ENCODE measurements around the gene CAMK4.

DNA sequence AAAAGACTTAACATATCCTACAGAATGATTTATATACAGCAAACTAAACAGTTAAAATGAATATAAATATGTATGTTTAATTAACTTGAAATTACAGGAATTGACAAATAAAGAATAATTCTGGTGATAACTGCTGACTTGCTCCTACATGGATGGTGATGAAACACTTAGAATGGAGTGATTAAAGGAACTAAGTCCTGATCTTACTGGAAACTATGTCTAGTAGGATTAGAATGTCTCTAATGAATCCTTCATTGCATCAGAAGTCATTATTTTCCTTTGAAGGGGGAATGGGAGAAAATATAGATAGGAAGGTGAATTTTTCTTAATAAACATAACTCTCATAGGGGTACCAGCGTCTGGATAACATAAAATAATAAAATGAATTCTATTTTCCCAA, 77.1 kb downstream of the CAMK4 start:
- TF ChIP-seq, protein P1, sequence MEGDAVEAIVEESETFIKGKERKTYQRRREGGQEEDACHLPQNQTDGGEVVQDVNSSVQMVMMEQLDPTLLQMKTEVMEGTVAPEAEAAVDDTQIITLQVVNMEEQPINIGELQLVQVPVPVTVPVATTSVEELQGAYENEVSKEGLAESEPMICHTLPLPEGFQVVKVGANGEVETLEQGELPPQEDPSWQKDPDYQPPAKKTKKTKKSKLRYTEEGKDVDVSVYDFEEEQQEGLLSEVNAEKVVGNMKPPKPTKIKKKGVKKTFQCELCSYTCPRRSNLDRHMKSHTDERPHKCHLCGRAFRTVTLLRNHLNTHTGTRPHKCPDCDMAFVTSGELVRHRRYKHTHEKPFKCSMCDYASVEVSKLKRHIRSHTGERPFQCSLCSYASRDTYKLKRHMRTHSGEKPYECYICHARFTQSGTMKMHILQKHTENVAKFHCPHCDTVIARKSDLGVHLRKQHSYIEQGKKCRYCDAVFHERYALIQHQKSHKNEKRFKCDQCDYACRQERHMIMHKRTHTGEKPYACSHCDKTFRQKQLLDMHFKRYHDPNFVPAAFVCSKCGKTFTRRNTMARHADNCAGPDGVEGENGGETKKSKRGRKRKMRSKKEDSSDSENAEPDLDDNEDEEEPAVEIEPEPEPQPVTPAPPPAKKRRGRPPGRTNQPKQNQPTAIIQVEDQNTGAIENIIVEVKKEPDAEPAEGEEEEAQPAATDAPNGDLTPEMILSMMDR (conservative IDR thresholded peaks at IDR 0.05; ENCODE audit: low read length): no peak
- no peak for TF ChIP-seq EZH2phosphoT487 (IDR thresholded peaks at IDR 0.05; ENCODE audit: borderline replicate concordance)
